IMR-90 (cell line): Measurements from ENCODE around the gene HSPB1. TPM values are rescaled to one million over a fixed set of nuclear protein-coding genes. Genes with fewer than 3 reads are reported as not detected.

Experiments
- ATAC-seq: fragments of 200-7000 bp; cut with Tn5 transposase; 2 replicates; pipeline ENCODE4 v1.9.1; 2020; ENCODE audit warnings: low read depth, mild to moderate bottlenecking, moderate library complexity
- BruUV-seq: library from RNA; stranded (reverse); fragments of 400-500 nt; replicated peaks from 2 replicates; lab custom pipeline; 2021; lab: Mats Ljungman, UMichigan
- CTCF ChIA-PET: fragments of 300-600 bp; formaldehyde crosslinking; extraction: SDS; loops from one replicate; lab custom pipeline; 2021; ENCODE audit warnings: antibody characterized with exemption; lab: Yijun Ruan, JAX
- POLR2A ChIA-PET: fragments of 300-600 bp; sonication (Branson Sonifier 250); formaldehyde crosslinking; loops from one replicate; lab custom pipeline; 2022; ENCODE audit warnings: antibody characterized with exemption; ENCODE audit not compliant: unreplicated experiment; lab: Charles Lee
- DNase-seq: peaks from one replicate; pipeline ENCODE4 v3.0.0; 2013
- H2AFZ ChIP-seq: replicated peaks from 2 replicates; pipeline ENCODE3; 2013; ENCODE audit warnings: low read length, mild to moderate bottlenecking; ENCODE audit not compliant: poor library complexity
- H2AK5ac ChIP-seq: 2 replicates; pipeline ENCODE4 v1.6.1; 2013; ENCODE audit warnings: low read depth, low read length, inconsistent platforms
- H2AK9ac ChIP-seq: replicated peaks from 2 replicates; pipeline ENCODE3; 2013; ENCODE audit warnings: mild to moderate bottlenecking, low read depth, low read length, moderate library complexity; ENCODE audit not compliant: poor library complexity
- H2BK120ac ChIP-seq: 2 replicates; pipeline ENCODE4 v1.6.1; 2013; ENCODE audit warnings: low read depth, low read length, inconsistent platforms
- H2BK15ac ChIP-seq: 3 replicates; pipeline ENCODE4 v1.6.1; 2013; ENCODE audit warnings: low read depth, low read length, inconsistent platforms
- H2BK20ac ChIP-seq: 2 replicates; pipeline ENCODE4 v1.6.1; 2013; ENCODE audit warnings: low read depth, mild to moderate bottlenecking, inconsistent platforms, low read length, moderate library complexity
- H2BK5ac ChIP-seq: 2 replicates; pipeline ENCODE4 v1.6.1; 2013; ENCODE audit warnings: mild to moderate bottlenecking, low read depth, low read length, inconsistent platforms; ENCODE audit not compliant: poor library complexity, severe bottlenecking
- H3K14ac ChIP-seq: replicated peaks from 2 replicates; pipeline ENCODE4 v1.6.1; 2013; ENCODE audit warnings: low read depth, low read length, inconsistent platforms
- H3K18ac ChIP-seq: 2 replicates; pipeline ENCODE4 v1.6.1; 2013; ENCODE audit warnings: low read depth, low read length, control low read depth
- H3K23ac ChIP-seq: 2 replicates; pipeline ENCODE4 v1.6.1; 2013; ENCODE audit warnings: low read depth, low read length, inconsistent platforms
- H3K27ac ChIP-seq: 2 replicates; pipeline ENCODE4 v1.5.1; 2013; ENCODE audit warnings: mild to moderate bottlenecking, control low read depth, low read length; ENCODE audit not compliant: insufficient read depth
- H3K27me3 ChIP-seq: 2 replicates; pipeline ENCODE4 v1.6.1; 2013; ENCODE audit warnings: low read length; ENCODE audit not compliant: control insufficient read depth, insufficient read depth
- H3K36me3 ChIP-seq: 2 replicates; pipeline ENCODE4 v1.6.1; 2013; ENCODE audit warnings: low read length, mixed read lengths; ENCODE audit not compliant: control insufficient read depth, insufficient read depth
- H3K4ac ChIP-seq: 2 replicates; pipeline ENCODE4 v1.6.1; 2013; ENCODE audit warnings: low read depth, low read length, inconsistent platforms
- H3K4me1 ChIP-seq: 2 replicates; pipeline ENCODE4 v1.6.1; 2013; ENCODE audit warnings: low read length, mixed read lengths; ENCODE audit not compliant: control insufficient read depth, insufficient read depth
- H3K4me2 ChIP-seq: 2 replicates; pipeline ENCODE4 v1.6.1; 2013; ENCODE audit warnings: low read depth, mild to moderate bottlenecking, control low read depth, low read length, moderate library complexity
- H3K4me3 ChIP-seq: 2 replicates; pipeline ENCODE4 v1.5.1; 2013; ENCODE audit warnings: low read depth, mild to moderate bottlenecking, control low read depth, low read length, moderate library complexity; ENCODE audit not compliant: insufficient read depth
- H3K56ac ChIP-seq: 2 replicates; pipeline ENCODE4 v1.6.1; 2013; ENCODE audit warnings: low read length, inconsistent platforms; ENCODE audit not compliant: insufficient read depth; ENCODE audit errors: extremely low read depth
- H3K79me1 ChIP-seq, 2 experiments: 2 replicates each; pipeline ENCODE4 v1.6.1; 2013; ENCODE audit warnings: low read length in 2 of 2, inconsistent platforms in 1 of 2, low read depth in 1 of 2
- H3K9ac ChIP-seq: 2 replicates; pipeline ENCODE4 v1.6.1; 2013; ENCODE audit warnings: low read depth, low read length, control low read depth
- H3K9me1 ChIP-seq: 2 replicates; pipeline ENCODE4 v1.6.1; 2013; ENCODE audit warnings: low read length, inconsistent platforms; ENCODE audit not compliant: insufficient read depth
- H3K9me3 ChIP-seq: 2 replicates; pipeline ENCODE4 v1.6.1; 2013; ENCODE audit warnings: low read length; ENCODE audit not compliant: control insufficient read depth, insufficient read depth
- H4K20me1 ChIP-seq: 2 replicates; pipeline ENCODE4 v1.6.1; 2013; ENCODE audit warnings: low read length, inconsistent platforms; ENCODE audit not compliant: insufficient read depth
- H4K5ac ChIP-seq: 2 replicates; pipeline ENCODE4 v1.6.1; 2013; ENCODE audit warnings: mild to moderate bottlenecking, low read depth, low read length, control low read depth
- H4K8ac ChIP-seq, 2 experiments: 2 replicates each; pipeline ENCODE4 v1.6.1; 2013; ENCODE audit warnings: low read depth in 2 of 2, low read length in 2 of 2, control low read depth in 1 of 2, inconsistent platforms in 1 of 2
- H4K91ac ChIP-seq: 2 replicates; pipeline ENCODE4 v1.6.1; 2013; ENCODE audit warnings: low read depth, low read length, inconsistent platforms; ENCODE audit not compliant: insufficient read depth
- BHLHE40 ChIP-seq: fragments of 150-350 bp; IDR thresholded peaks from 2 replicates; pipeline ENCODE4 v1.6.1; 2016; ENCODE audit warnings: mild to moderate bottlenecking, low read depth, low read length
- CEBPB ChIP-seq: IDR thresholded peaks from 2 replicates; pipeline ENCODE4 v1.6.1; 2012; ENCODE audit warnings: low read depth, low read length, improper control_type of control experiment
- CHD1 ChIP-seq: IDR thresholded peaks from 2 replicates; pipeline ENCODE4 v1.6.1; 2012; ENCODE audit warnings: low read depth, low read length, improper control_type of control experiment
- MAFK ChIP-seq: IDR thresholded peaks from 2 replicates; pipeline ENCODE4 v1.6.1; 2012; ENCODE audit warnings: low read depth, low read length, improper control_type of control experiment
- MAZ ChIP-seq: IDR thresholded peaks from 2 replicates; pipeline ENCODE4 v1.6.1; 2012; ENCODE audit warnings: low read depth, mild to moderate bottlenecking, low read length, improper control_type of control experiment, moderate library complexity, borderline replicate concordance
- MXI1 ChIP-seq: IDR thresholded peaks from 2 replicates; pipeline ENCODE4 v1.6.1; 2012; ENCODE audit warnings: low read depth, mild to moderate bottlenecking, low read length, moderate library complexity, borderline replicate concordance
- NFE2L2 ChIP-seq: fragments of 150-350 bp; IDR thresholded peaks from 2 replicates; pipeline ENCODE4 v1.6.1; 2016; ENCODE audit warnings: low read depth, mild to moderate bottlenecking, low read length
- RAD21 ChIP-seq: IDR thresholded peaks from 2 replicates; pipeline ENCODE4 v1.6.1; 2012; ENCODE audit warnings: low read length, improper control_type of control experiment
- RCOR1 ChIP-seq: IDR thresholded peaks from 2 replicates; pipeline ENCODE4 v1.6.1; 2012; ENCODE audit warnings: mild to moderate bottlenecking, low read length, improper control_type of control experiment; ENCODE audit not compliant: insufficient replicate concordance
- RFX5 ChIP-seq: IDR thresholded peaks from 2 replicates; pipeline ENCODE4 v1.8.0; 2012; ENCODE audit warnings: low read depth, mild to moderate bottlenecking, low read length, moderate library complexity
- SMC3 ChIP-seq: fragments of 150-350 bp; IDR thresholded peaks from 2 replicates; pipeline ENCODE4 v1.6.1; 2016; ENCODE audit warnings: low read depth, mild to moderate bottlenecking, antibody characterized with exemption, low read length, moderate library complexity
- USF2 ChIP-seq: fragments of 150-350 bp; IDR thresholded peaks from 2 replicates; pipeline ENCODE4 v1.6.1; 2017; ENCODE audit warnings: mild to moderate bottlenecking, antibody characterized with exemption, low read length, low read depth
- WGBS, 2 experiments: methylation state at CpG; one replicate each; pipeline versions ENCODE4 v1.1.5 to v1.1.7; 2013; ENCODE audit warnings: missing lambda C conversion rate in 2 of 2; ENCODE audit not compliant: insufficient read length in 1 of 2; ENCODE audit errors: extremely low coverage in 2 of 2; 5-methylcytosine and 5-hydroxymethylcytosine counted together
- dilution Hi-C: fragments of 300-500 bp; cut with HindIII; formaldehyde crosslinking; loops from one replicate; pipeline ENCODE4 v1.14.3; 2018; ENCODE audit warnings: low sequenced_read_pairs; ENCODE audit not compliant: unreplicated experiment
- in situ Hi-C: fragments of 300-500 bp; cut with MboI; formaldehyde crosslinking; loops from 3 replicates; pipeline ENCODE4 v1.14.3; 2019; ENCODE audit warnings: low sequenced_read_pairs, inconsistent platforms, mixed read lengths
- intact Hi-C: fragments of 100-400 bp; cut with micrococcal nuclease; formaldehyde crosslinking; loops from 2 replicates; pipeline ENCODE4 v1.10.0; 2022
- polyA plus RNA-seq, 3 experiments: library from polyadenylated mRNA; depleted of rRNA; stranded (reverse); fragments of >200 nt; gene quantifications; 2 replicates each; pipeline ENCODE4 v1.2.3, GENCODE V29; 2012; ENCODE audit warnings: low replicate concordance in 1 of 3
- total RNA-seq: library from RNA; depleted of rRNA; stranded (reverse); fragments of >200 nt; gene quantifications from 2 replicates; pipeline ENCODE4 v1.2.3, GENCODE V29; 2012

HSPB1 gene
- total and polyA plus RNA-seq, 2 of the 4 experiments (the other 2 are of a cell fraction), result 33.2 to 1,363 TPM

- TF ChIP-seq NFE2L2 (no peak), BHLHE40 (no peak)
Observed at GRCh38 chr7:76283254-76284159, 19.0 kb upstream of the HSPB1 start (continued).

- Histone ChIP-seq H3K56ac (no peak overlapping the region), H3K4me1 (peaks cover 4% of the 10 kb centered on the region), H4K91ac (no peak overlapping the region), H2AK5ac (no peak overlapping the region), H3K79me1 (no peaks in the 10 kb centered on the region), H3K4me2 (no peak overlapping the region), H3K23ac (no peak overlapping the region), H4K20me1 (no peaks in the 10 kb centered on the region), H3K4ac (no peak overlapping the region), H3K18ac (no peak overlapping the region), H3K27ac (no peak overlapping the region), H3K9me3 (no peaks in the 10 kb centered on the region), H3K27me3 (peaks cover 16% of the 10 kb centered on the region), H4K5ac (no peak overlapping the region), H2BK5ac (no peak overlapping the region), H2BK15ac (no peak overlapping the region), H3K9me1 (peaks cover 4% of the 10 kb centered on the region; the same call in 1 of the 2 replicates), H2AFZ (no peak overlapping the region), H3K4me3 (no peak overlapping the region), H3K9ac (no peak overlapping the region), H4K8ac (no peak overlapping the region), H2BK120ac (no peak overlapping the region), H2BK20ac (no peak overlapping the region), H3K14ac (no peak overlapping the region), H3K36me3 (peaks cover 5% of the 10 kb centered on the region; the same call in 1 of the 2 replicates), H2AK9ac (no peak overlapping the region)
- no TSS peak for BruUV-seq
- ChIA-PET CTCF (no interaction called here), POLR2A (interaction anchor here (0.7 kb wide), 1 partner anchor 20 kb away, joined by 3 read pairs; no protein-coding TSS in a partner anchor)
- no CpG with 5 or more reads among the region's 29 CpGs for WGBS, 2 experiments
- intact Hi-C loops, result no loop called here
- DNase-seq (no peak), ATAC-seq (no peak)
- dilution Hi-C loops, result no loop called here
- in situ Hi-C loops, result no loop called here
- TF ChIP-seq RFX5, result no peak
- no peak for TF ChIP-seq RCOR1
- TF ChIP-seq MXI1, result no peak
- no peak for TF ChIP-seq CEBPB
- TF ChIP-seq NFE2L2, result no peak
- TF ChIP-seq CHD1, result no peak
- no peak for TF ChIP-seq RAD21
- no peak for TF ChIP-seq SMC3
- no peak for TF ChIP-seq USF2
- TF ChIP-seq BHLHE40, result no peak
- no peak for TF ChIP-seq MAFK
- no peak for TF ChIP-seq MAZ
Observed at GRCh38 chr7:76285604-76286374, 16.7 kb upstream of the HSPB1 start.
